Pancreas (tissue), 10 donors: ENCODE measurements around the gene BRINP3. TPM values are rescaled to one million over a fixed set of nuclear protein-coding genes. Genes with fewer than 3 reads are reported as not detected.

ENCODE experiments used
- ATAC-seq, 4 donors: fragments of 200-7000 bp; cut with Tn5 transposase; one replicate each; pipeline versions ENCODE4 v1.8.0 to v1.9.1; 2020; ENCODE audit warnings: mild to moderate bottlenecking in 4 of 4, moderate library complexity in 4 of 4
- DNase-seq, 6 donors: peaks; one replicate each; pipeline ENCODE4 v3.0.0-alpha.2; 2020
- FAIRE-seq: peaks from 2 replicates; lab custom pipeline; 2012; peaks lifted over from hg19 to GRCh38; lab: Jason Lieb, UNC
- H3K27ac ChIP-seq, 4 donors: fragments of 200-600 bp; sonication (generic); 1 replicate in 3 of 4; 2 replicates in 1 of 4; pipeline versions ENCODE4 v1.5.0 to v1.8.0; 2020
- H3K27me3 ChIP-seq, 4 donors: fragments of 200-600 bp; one replicate each; pipeline ENCODE4 v1.8.0; 2021
- H3K36me3 ChIP-seq, 3 donors: fragments of 200-600 bp; sonication (generic) in 1 of 3; one replicate each; pipeline versions ENCODE4 v1.5.0 to v1.8.0; 2020 to 2021
- H3K4me1 ChIP-seq, 3 donors: fragments of 200-600 bp; one replicate each; pipeline ENCODE4 v1.8.0; 2021
- H3K4me3 ChIP-seq, 4 donors: fragments of 200-600 bp; sonication (generic) in 2 of 4; one replicate each; pipeline versions ENCODE4 v1.5.0 to v1.8.0; 2020 to 2021
- H3K9me3 ChIP-seq, 4 donors: fragments of 200-600 bp; one replicate each; pipeline ENCODE4 v1.8.0; 2021
- CTCF ChIP-seq, 4 donors: fragments of 200-600 bp; sonication (generic) in 3 of 4; IDR thresholded peaks; one replicate each; pipeline versions ENCODE4 v1.5.0 to v1.8.0; 2021; ENCODE audit warnings: antibody characterized with exemption in 4 of 4
- WGBS, 2 donors: extraction: QIAGEN DNeasy Blood & Tissue Kit; methylation state at CpG; one replicate each; pipeline ENCODE4 v1.1.7; 2013; 5-methylcytosine and 5-hydroxymethylcytosine counted together
- intact Hi-C, 3 donors: fragments of 100-400 bp; cut with DNase I; formaldehyde crosslinking; loops; one replicate each; pipeline versions ENCODE4 v1.11.1 to v1.14.2; 2022
- polyA plus RNA-seq, 2 donors: library from polyadenylated mRNA; stranded (reverse); fragments of 200-250 nt; gene quantifications; one replicate each; pipeline ENCODE4 v1.2.3, GENCODE V29; 2013
- total RNA-seq, 6 donors: library from RNA; stranded (reverse); fragmentation: NEBNext Ultra II Directional in 4 of 6; extraction: Animal tissue kit (Norgen Biotek cat#: 25700) in 4 of 6; gene quantifications; one replicate each; pipeline versions ENCODE4 v1.2.1 to v1.2.4, GENCODE V29; 2021 to 2023
- donor health status: healthy with polysubstance abuse.
- donor health status: DM: no; HTN: no; CAD: no; lungs with moderate emphysema.
- donor health status: DM: no; HTN: no; CAD: no.
- donor health status: control.
- donor health status: control.
- donor health status: Bipolar disorder and iron deficiency.
- donor health status: DM: yes; HTN: yes; CAD: no.
- donor health status: DM: no; HTN: no; CAD: no.
- donor health status: DM: no; HTN: no; CAD: no.
- donor health status: DM: yes; HTN: yes; CAD: no.

The BRINP3 gene
- total and polyA plus RNA-seq, 8 donors, result 0.24 to 0.42 TPM; not detected in 6

- Histone ChIP-seq H3K27ac (no peak overlapping the region), H3K9me3 (no peaks in the 10 kb centered on the region), H3K4me3 (no peak overlapping the region), H3K4me1 (peaks cover 0 to 5% (median 0%) of the 10 kb centered on the region in 3 donors), H3K36me3 (no peaks in the 10 kb centered on the region), H3K27me3 (no peaks in the 10 kb centered on the region)
- 83 to 91% methylated on average over 22 of the region's 22 CpGs for WGBS, 2 donors
- TF ChIP-seq CTCF (IDR thresholded peaks at IDR 0.05), result no peak
- intact Hi-C loops, result no loop called here
- FAIRE-seq (no peak), DNase-seq (peak in 1 of 6 donors; percentile 28), ATAC-seq (no peak)
Observed at GRCh38 chr1:190098756-190099155, 378.9 kb downstream of the BRINP3 start.

GRCh38 chr1:190098107-190098506 lies 379.6 kb downstream of the BRINP3 start:
- Histone ChIP-seq H3K27me3 (no peaks in the 10 kb centered on the region), H3K4me1 (peaks cover 0 to 4% (median 0%) of the 10 kb centered on the region in 3 donors), H3K4me3 (no peak overlapping the region), H3K27ac (no peak overlapping the region), H3K36me3 (no peaks in the 10 kb centered on the region), H3K9me3 (no peaks in the 10 kb centered on the region)
- intact Hi-C loops, result no loop called here
- no peak for ATAC-seq
- no peak for FAIRE-seq
- DNase-seq, result no peak
- no peak for TF ChIP-seq CTCF (IDR thresholded peaks at IDR 0.05)
- WGBS, 2 donors, result 65 to 69% methylated on average over 7 of the region's 7 CpGs

- DNase-seq, result no peak
- no peak for ATAC-seq
- no peak for TF ChIP-seq CTCF (IDR thresholded peaks at IDR 0.05)
- Histone ChIP-seq H3K9me3 (no peaks in the 10 kb centered on the region), H3K27ac (no peak overlapping the region), H3K4me1 (no peaks in the 10 kb centered on the region), H3K4me3 (no peak overlapping the region), H3K36me3 (no peaks in the 10 kb centered on the region), H3K27me3 (no peaks in the 10 kb centered on the region)
- no peak for FAIRE-seq
- intact Hi-C loops, result no loop called here
- 86 to 90% methylated on average over 1 of the region's 1 CpG for WGBS, 2 donors
Observed at GRCh38 chr1:190095596-190095995, 382.1 kb downstream of the BRINP3 start.

GRCh38 chr1:190084552-190084951 lies 393.1 kb downstream of the BRINP3 start:
- H3K27ac ChIP-seq, result no peak overlapping the region
- WGBS, 2 donors, result 51 to 68% methylated on average over 8 of the region's 8 CpGs
- ATAC-seq (no peak), FAIRE-seq (no peak), DNase-seq (no peak)
- no peaks in the 10 kb centered on the region for H3K36me3 ChIP-seq
- no peak overlapping the region for H3K4me3 ChIP-seq
- no peaks in the 10 kb centered on the region for H3K4me1 ChIP-seq
- intact Hi-C loops, result no loop called here
- H3K9me3 ChIP-seq, result no peaks in the 10 kb centered on the region
- TF ChIP-seq CTCF (IDR thresholded peaks at IDR 0.05), result no peak
- H3K27me3 ChIP-seq, result no peaks in the 10 kb centered on the region

- TF ChIP-seq CTCF (IDR thresholded peaks at IDR 0.05), result no peak
- Histone ChIP-seq H3K4me1 (no peaks in the 10 kb centered on the region), H3K27me3 (no peaks in the 10 kb centered on the region), H3K36me3 (no peaks in the 10 kb centered on the region), H3K9me3 (no peaks in the 10 kb centered on the region), H3K27ac (no peak overlapping the region), H3K4me3 (no peak overlapping the region)
- FAIRE-seq, result no peak
- no peak for DNase-seq
- WGBS, 2 donors, result 70 to 88% methylated on average over 2 of the region's 2 CpGs
- no peak for ATAC-seq
- intact Hi-C loops, result no loop called here
Observed at GRCh38 chr1:190068304-190068703, 409.4 kb downstream of the BRINP3 start.
